Astrocyte (in vitro differentiated cells and primary cell): ENCODE measurements around the gene PPIE.
"Not testable (repeated sequence)": the region's sequence is repeated elsewhere in the genome, so short reads cannot be mapped to it uniquely, and the experiment has no call there.

Source experiments
- CTCF ChIP-seq: IDR thresholded peaks from 2 replicates; pipeline ENCODE4 v1.5.1; 2011; ENCODE audit warnings: low read depth, mild to moderate bottlenecking, inconsistent platforms, low read length, moderate library complexity; ENCODE audit not compliant: insufficient read depth
- EZH2 ChIP-seq: IDR thresholded peaks from 2 replicates; pipeline ENCODE4 v1.6.1; 2012; ENCODE audit warnings: mild to moderate bottlenecking, low read length, inconsistent platforms; ENCODE audit not compliant: insufficient read depth

- TF ChIP-seq CTCF, EZH2: not testable (repeated sequence)
Measured at GRCh38 chr1:39782685-39783084, 44.0 kb downstream of the PPIE start.
